ENCODE measurements around the gene PTPRT.
"Not testable (repeated sequence)": the region's sequence is repeated elsewhere in the genome, so short reads cannot be mapped to it uniquely, and the experiment has no call there.

The PTPRT gene

DNA sequence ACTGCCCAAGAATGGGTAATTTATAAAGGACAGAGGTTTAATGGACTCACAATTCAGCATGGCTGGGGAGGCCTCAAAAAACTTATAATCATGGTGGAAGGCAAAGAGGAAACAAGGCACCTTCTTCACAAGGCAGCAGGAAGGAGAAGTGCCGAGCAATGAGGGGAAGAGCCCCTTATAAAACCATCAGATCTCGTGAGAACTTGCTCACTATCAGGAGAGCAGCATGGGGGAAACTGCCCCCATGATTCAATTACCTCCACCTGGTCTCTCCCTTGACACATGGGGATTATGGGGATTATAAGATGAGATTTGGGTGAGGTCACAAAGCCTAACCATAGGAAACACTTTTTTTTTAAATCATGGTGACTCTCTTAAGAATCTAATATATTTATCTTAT lies 278.9 kb downstream of the PTPRT start:
- DNase-seq (ENCODE audit: low read depth), result not testable (repeated sequence)

DNA sequence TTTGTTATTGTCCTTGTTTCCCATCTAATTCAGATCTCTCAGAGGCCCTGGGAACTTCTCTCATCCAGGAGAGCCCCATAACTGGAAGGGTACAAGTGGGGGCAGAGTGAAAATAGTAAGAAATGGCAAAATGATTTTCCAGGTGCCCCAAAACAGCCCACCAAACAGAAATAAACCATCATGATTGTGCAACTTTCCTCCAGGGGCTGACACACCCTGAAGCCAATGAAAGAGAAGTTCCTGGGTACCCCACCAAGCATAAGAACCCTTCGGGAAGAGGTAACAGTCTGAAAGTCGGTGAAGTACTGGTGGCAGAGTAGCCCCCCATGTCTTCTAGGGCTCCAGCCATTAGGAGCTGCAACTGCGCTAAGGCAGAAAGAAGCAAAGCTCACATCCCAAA lies 282.0 kb downstream of the PTPRT start:
- no peak for DNase-seq (ENCODE audit: low read depth)

- no peak for DNase-seq (ENCODE audit: low read depth)
Observed at GRCh38 chr20:42906120-42906519, 283.6 kb downstream of the PTPRT start.

DNA sequence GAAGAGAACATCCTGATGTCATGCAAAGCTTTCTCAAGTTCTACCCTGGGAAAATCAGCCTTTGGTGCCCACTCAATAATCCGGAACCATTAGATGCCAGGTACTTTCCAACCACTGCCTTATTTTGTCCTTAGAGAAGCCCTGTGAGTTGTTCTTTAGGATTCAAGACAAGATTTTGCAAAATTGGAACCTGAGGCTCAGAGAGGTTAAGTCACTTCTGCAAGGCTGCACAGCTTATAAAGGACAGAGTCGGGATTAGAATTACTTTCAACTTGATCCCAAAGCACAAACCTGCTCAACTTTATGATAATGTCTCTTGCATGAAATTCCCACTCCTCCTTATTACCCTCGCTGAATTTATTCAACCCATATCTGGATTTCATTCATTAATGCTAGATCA lies 287.2 kb downstream of the PTPRT start:
- DNase-seq (ENCODE audit: low read depth), result no peak

- no peak for DNase-seq (ENCODE audit: low read depth)
Observed at GRCh38 chr20:42901689-42902440, 287.8 kb downstream of the PTPRT start.

GRCh38 chr20:42900764-42901163 lies 288.9 kb downstream of the PTPRT start:
- DNase-seq (ENCODE audit: low read depth), result not testable (repeated sequence)

- DNase-seq (ENCODE audit: low read depth), result no peak
Observed at GRCh38 chr20:42895020-42895419, 294.7 kb downstream of the PTPRT start.

DNA sequence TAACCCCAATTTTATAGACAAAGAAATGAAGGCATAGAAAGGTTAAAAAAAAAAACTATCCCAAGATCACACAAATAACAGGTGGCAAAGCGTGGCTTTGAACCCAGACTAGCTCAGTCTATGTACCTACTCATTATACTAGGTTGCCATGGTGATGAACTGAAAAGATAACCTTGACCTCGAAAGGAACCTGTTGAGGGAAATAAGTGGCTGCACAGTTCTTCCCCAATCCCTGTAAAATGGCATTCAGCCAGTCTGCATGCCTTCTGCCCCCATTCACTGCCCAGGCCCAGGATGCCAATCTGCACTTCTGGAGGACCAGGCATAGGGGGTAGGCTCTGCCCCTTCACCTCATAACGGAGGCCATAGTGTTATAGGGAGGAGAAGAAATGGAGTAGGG lies 295.2 kb downstream of the PTPRT start:
- no peak for DNase-seq (ENCODE audit: low read depth)

- no peak for DNase-seq (ENCODE audit: low read depth)
Observed at GRCh38 chr20:42889517-42889916, 300.2 kb downstream of the PTPRT start.

DNA sequence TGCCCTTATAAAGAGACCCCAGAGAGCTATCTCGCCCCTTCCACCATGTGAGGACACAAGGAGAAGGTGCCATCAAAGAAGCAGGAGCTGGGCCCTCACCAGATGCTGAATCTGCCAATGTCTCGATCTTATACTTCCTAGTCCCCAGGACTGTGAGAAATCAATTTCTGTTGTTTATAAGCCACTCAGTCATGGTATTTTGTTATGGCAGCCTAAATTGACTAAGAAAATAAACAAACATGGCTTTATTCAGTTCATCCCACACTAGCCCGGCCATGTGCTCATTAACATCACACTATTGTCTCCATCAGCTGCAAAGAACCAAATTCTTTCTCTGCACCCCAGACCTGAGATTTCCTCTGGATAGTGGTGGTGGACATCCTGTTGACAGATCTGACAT lies 302.4 kb downstream of the PTPRT start:
- no peak for DNase-seq (ENCODE audit: low read depth)

DNA sequence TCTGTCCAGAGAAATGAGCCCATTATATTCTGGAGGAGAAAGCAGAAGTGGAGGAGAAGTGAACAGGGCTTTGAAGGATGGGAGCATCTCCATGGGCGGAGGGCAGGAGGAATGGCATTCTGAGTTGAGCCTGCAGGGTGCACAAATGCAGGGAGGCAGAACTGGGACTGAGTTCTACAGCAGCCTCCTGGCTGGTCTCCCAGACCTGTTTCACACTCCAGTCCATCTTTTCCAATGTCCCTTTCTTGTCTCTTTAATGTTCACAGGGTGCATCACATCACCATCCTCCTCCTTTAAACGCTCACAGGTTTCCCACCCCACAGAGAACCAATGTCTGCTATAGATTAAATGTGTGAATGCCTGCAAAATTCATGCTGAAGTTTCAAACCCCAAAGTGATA lies 302.9 kb downstream of the PTPRT start:
- no peak for DNase-seq (ENCODE audit: low read depth)

- no peak for DNase-seq (ENCODE audit: low read depth)
Observed at GRCh38 chr20:42886046-42886445, 303.7 kb downstream of the PTPRT start.

DNA sequence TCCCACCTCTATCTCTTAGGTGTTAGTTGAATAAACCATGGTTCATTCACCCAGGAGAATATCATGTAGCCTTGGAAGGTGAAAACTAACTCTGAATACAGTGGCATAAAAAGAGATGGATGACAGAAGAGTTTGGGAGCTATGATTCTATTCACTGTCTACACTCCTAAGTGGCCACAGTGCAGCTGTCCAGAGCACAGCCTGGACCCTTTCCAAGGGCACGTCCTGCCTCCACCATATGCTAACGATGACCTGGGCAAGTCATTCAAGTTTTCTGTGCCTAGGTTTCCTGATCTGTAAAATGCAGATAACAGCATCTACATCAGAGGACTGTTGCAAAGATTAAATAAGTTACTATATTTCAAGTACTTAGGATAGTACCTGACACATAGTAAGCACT lies 314.1 kb downstream of the PTPRT start:
- no peak for DNase-seq (ENCODE audit: low read depth)

DNA sequence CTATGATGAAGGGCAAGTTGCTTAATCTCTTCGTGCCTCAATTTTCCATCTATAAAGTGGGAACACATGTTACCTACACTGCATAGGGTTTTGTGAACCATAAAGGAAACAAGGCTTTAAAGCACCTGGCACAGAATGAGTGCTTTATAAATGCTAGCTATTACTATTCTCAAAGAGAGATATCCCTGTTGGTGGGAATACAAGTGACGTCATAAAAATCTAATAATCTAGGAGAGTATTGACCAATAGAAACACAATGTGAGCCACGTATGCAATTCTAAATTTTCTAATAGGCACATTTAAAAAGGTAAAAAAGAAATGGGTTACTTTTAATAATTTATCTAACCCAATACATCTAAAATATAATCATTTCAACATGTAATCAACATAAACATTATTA lies 316.4 kb downstream of the PTPRT start:
- DNase-seq (ENCODE audit: low read depth), result no peak

DNA sequence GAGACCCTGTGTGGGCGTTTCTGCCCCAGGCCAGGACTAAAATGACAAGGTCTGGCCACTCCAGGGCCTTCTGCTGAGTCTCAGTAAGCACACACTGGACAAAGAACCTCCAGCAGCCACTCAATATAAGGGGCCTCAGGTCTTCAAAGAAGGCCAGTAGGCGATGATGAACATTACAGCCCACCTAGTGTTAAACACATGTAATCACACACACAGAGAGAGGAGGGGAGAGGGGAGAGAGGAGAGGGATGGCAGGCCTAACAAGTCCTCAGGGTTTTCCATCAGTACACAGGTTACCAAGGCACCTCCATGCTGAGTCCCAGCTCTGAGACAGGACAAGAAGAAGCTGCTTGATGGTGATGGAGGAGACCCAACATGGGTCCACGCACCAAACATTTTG lies 325.6 kb downstream of the PTPRT start:
- DNase-seq (ENCODE audit: low read depth), result no peak

GRCh38 chr20:42862446-42862845 lies 327.3 kb downstream of the PTPRT start:
- DNase-seq (ENCODE audit: low read depth), result no peak

GRCh38 chr20:42857446-42857845 lies 332.3 kb downstream of the PTPRT start:
- DNase-seq (ENCODE audit: low read depth), result no peak

GRCh38 chr20:42855896-42856295 lies 333.8 kb downstream of the PTPRT start:
- DNase-seq (ENCODE audit: low read depth), result no peak

- no peak for DNase-seq (ENCODE audit: low read depth)
Observed at GRCh38 chr20:42852691-42853090, 337.0 kb downstream of the PTPRT start.

DNA sequence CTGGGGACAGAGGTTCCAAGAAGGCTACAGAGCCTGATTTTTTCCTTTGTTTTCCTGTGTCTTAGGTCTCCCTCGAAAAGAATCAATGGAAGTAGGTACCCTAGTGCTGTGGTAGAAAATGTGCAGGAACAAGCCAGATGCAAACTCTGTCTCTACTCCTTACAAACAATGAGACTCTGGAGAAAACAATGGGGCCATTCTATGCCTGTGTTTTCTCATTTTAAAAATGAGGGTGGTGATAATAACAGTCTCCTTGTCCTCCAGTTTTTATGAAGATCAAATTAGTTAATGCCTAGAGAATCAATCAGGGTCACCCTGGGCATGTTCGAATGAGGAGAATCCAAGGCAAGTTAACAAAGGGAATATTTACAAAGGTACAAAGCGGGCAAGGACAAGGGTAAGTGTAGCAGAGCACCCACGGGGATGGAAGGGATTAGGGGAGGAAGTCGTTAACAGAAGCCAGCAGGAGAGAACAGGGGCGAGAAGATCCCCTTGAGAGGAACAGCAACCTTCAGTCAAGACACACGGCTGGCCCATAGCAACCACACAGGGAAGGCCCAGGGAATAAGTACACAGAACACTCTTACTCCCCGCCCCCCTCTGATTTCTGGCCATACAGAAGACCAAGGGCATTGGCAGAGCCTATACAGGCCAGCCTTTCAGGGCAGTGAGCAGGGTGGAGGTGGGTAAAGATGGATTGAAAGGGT lies 342.8 kb downstream of the PTPRT start:
- DNase-seq (ENCODE audit: low read depth), result no peak

DNA sequence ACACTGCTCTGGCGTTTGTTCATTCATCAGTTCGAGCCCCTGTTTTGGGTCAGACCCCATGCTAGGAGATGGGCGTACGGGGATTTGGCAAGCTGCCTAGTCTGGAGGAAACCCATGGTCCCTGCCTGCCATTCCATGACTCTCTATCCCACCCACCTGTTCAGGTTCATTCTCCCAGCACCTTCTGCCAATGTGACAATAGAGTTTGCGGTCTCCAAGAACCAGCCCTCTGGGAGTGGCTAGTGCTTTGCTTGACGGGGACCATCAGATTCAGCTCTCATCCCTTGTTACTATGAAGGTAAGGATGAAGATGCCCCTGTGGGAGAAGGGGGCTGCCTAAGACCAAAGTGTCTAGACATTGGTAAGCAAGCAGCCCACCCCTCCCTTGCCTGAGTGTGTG lies 345.0 kb downstream of the PTPRT start:
- DNase-seq (ENCODE audit: low read depth), result no peak

- no peak for DNase-seq (ENCODE audit: low read depth)
Observed at GRCh38 chr20:42837456-42837855, 352.2 kb downstream of the PTPRT start.

DNA sequence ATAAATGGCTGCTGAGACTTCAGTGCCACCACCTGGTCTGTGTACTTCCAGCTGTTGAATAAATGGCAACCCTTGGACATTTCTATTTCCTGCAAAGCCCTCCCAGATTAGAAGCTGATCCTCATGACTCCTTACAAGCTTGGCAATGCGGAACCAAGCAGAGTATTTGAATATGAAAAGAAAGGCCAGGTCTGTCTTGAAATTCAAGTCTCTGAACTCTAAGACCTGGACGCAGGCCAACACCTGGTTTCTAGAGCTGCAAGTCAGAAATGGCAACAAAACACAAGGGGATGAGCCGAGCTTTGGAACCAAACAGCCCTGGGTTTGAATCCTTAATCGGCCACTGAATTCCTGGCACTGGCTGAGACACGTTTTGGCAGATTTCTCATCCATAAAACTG lies 353.4 kb downstream of the PTPRT start:
- DNase-seq (ENCODE audit: low read depth), result no peak

GRCh38 chr20:42807876-42808275 lies 381.8 kb downstream of the PTPRT start:
- no peak for DNase-seq (ENCODE audit: low read depth)

All from EH (cell line).